OCI-LY1 (cell line): ENCODE data around the gene DLG5.

Experiments used
- H2AFZ ChIP-seq: fragments of 200-600 bp; sonication (generic), shearing (Covaris generic); 2 replicates; pipeline ENCODE4 v1.6.0; 2014; ENCODE audit warnings: antibody characterized with exemption, mild to moderate bottlenecking, low read length
- H3F3A ChIP-seq: fragments of 200-600 bp; sonication (generic), shearing (Covaris generic); 2 replicates; pipeline ENCODE4 v1.6.0; 2014; ENCODE audit warnings: mild to moderate bottlenecking, antibody characterized with exemption, low read length, moderate library complexity; ENCODE audit not compliant: insufficient read depth
- H3K27ac ChIP-seq: fragments of 200-600 bp; sonication (generic); 2 replicates; pipeline ENCODE4 v1.5.1; 2014; ENCODE audit warnings: low read length, mixed run types, mild to moderate bottlenecking, low read depth; ENCODE audit not compliant: poor library complexity, severe bottlenecking
- H3K27me3 ChIP-seq: fragments of 200-600 bp; sonication (generic); 2 replicates; pipeline ENCODE4 v1.6.0; 2014; ENCODE audit warnings: antibody characterized with exemption, mild to moderate bottlenecking, low read length, moderate library complexity; ENCODE audit not compliant: insufficient read depth
- H3K36me3 ChIP-seq: fragments of 200-600 bp; sonication (generic); 2 replicates; pipeline ENCODE4 v1.6.1; 2014; ENCODE audit warnings: mild to moderate bottlenecking, antibody characterized with exemption, low read length, moderate library complexity, mixed read lengths; ENCODE audit not compliant: insufficient read depth
- H3K4me1 ChIP-seq: fragments of 200-600 bp; sonication (generic); 2 replicates; pipeline ENCODE4 v1.5.1; 2014; ENCODE audit warnings: mild to moderate bottlenecking, low read length, moderate library complexity; ENCODE audit not compliant: insufficient read depth, severe bottlenecking
- H3K4me2 ChIP-seq: fragments of 200-600 bp; sonication (generic), shearing (Covaris generic); 2 replicates; pipeline ENCODE4 v1.6.1; 2014; ENCODE audit warnings: low read length
- H3K4me3 ChIP-seq: fragments of 200-600 bp; sonication (generic); 2 replicates; pipeline ENCODE4 v1.5.1; 2014; ENCODE audit warnings: low read length, low read depth, mild to moderate bottlenecking, mixed read lengths; ENCODE audit not compliant: poor library complexity, severe bottlenecking
- H3K79me2 ChIP-seq: fragments of 200-600 bp; shearing (Covaris generic); 2 replicates; pipeline ENCODE4 v1.6.1; 2016; ENCODE audit warnings: mixed run types, low read length, mixed read lengths; ENCODE audit not compliant: insufficient read depth
- H3K9ac ChIP-seq: fragments of 200-600 bp; sonication (generic), shearing (Covaris generic); 2 replicates; pipeline ENCODE4 v1.6.1; 2014; ENCODE audit warnings: mild to moderate bottlenecking, low read length, mixed read lengths
- H3K9me2 ChIP-seq: fragments of 200-600 bp; sonication (generic), shearing (Covaris generic); 2 replicates; pipeline ENCODE4 v1.6.1; 2014; ENCODE audit warnings: low read depth, mild to moderate bottlenecking, low read length, mixed read lengths
- H3K9me3 ChIP-seq: fragments of 200-600 bp; shearing (Covaris generic); 2 replicates; pipeline ENCODE4 v1.6.1; 2014; ENCODE audit warnings: low read length, mixed read lengths
- H4K20me1 ChIP-seq: fragments of 200-600 bp; sonication (generic), shearing (Covaris generic); 2 replicates; pipeline ENCODE4 v1.6.0; 2016; ENCODE audit warnings: mild to moderate bottlenecking, low read length; ENCODE audit not compliant: insufficient read depth
- CTCF ChIP-seq: fragments of 200-600 bp; sonication (generic), shearing (Covaris generic); IDR thresholded peaks from 2 replicates; pipeline ENCODE4 v1.5.1; 2017; ENCODE audit warnings: mild to moderate bottlenecking, antibody characterized with exemption, low read length, moderate library complexity, mixed read lengths
- EZH2 ChIP-seq: fragments of 200-600 bp; sonication (generic), shearing (Covaris generic); IDR thresholded peaks from 2 replicates; pipeline ENCODE4 v1.8.0; 2017; ENCODE audit warnings: borderline replicate concordance, mixed run types, mild to moderate bottlenecking, antibody characterized with exemption, low read length, moderate library complexity, mixed read lengths

The DLG5 gene

GRCh38 chr10:77856566-77856965, 70.0 kb downstream of the DLG5 start:
- no peaks in the 10 kb centered on the region for H3K79me2 ChIP-seq
- H3K27ac ChIP-seq: no peak overlapping the region

GRCh38 chr10:77855404-77856155, 71.0 kb downstream of the DLG5 start:
- no peak for TF ChIP-seq EZH2
- TF ChIP-seq CTCF: no peak
- no peaks in the 10 kb centered on the region for H3K4me1 ChIP-seq
- no peaks in the 10 kb centered on the region for H3K9me2 ChIP-seq
- no peak overlapping the region for H3K4me3 ChIP-seq
- no peak overlapping the region for H3K27ac ChIP-seq
- no peak overlapping the region for H3K9ac ChIP-seq
- H2AFZ ChIP-seq: no peak overlapping the region
- H3K79me2 ChIP-seq: no peaks in the 10 kb centered on the region
- H3F3A ChIP-seq: no peaks in the 10 kb centered on the region
- no peaks in the 10 kb centered on the region for H3K36me3 ChIP-seq
- H4K20me1 ChIP-seq: no peaks in the 10 kb centered on the region
- H3K4me2 ChIP-seq: no peak overlapping the region
- H3K27me3 ChIP-seq: no peaks in the 10 kb centered on the region
- H3K9me3 ChIP-seq: no peaks in the 10 kb centered on the region

More at GRCh38 chr10:77856566-77856965, 70.0 kb downstream of the DLG5 start:
- H3K4me1 ChIP-seq: no peaks in the 10 kb centered on the region
- no peak overlapping the region for H3K4me3 ChIP-seq
- no peaks in the 10 kb centered on the region for H3F3A ChIP-seq
- no peaks in the 10 kb centered on the region for H4K20me1 ChIP-seq
- no peaks in the 10 kb centered on the region for H3K9me3 ChIP-seq
- H3K4me2 ChIP-seq: no peak overlapping the region
- no peaks in the 10 kb centered on the region for H3K36me3 ChIP-seq
- H2AFZ ChIP-seq: no peak overlapping the region
- no peaks in the 10 kb centered on the region for H3K9me2 ChIP-seq
- H3K9ac ChIP-seq: no peak overlapping the region
- H3K27me3 ChIP-seq: no peaks in the 10 kb centered on the region
- TF ChIP-seq EZH2: no peak
- no peak for TF ChIP-seq CTCF

- H2AFZ ChIP-seq: no peak overlapping the region
- H3K79me2 ChIP-seq: no peaks in the 10 kb centered on the region
- H3K27me3 ChIP-seq: no peaks in the 10 kb centered on the region
- H3K4me1 ChIP-seq: no peaks in the 10 kb centered on the region
- no peak overlapping the region for H3K9ac ChIP-seq
- no peaks in the 10 kb centered on the region for H4K20me1 ChIP-seq
- H3K27ac ChIP-seq: no peak overlapping the region
- H3K4me2 ChIP-seq: no peak overlapping the region
- TF ChIP-seq EZH2 (no peak), CTCF (no peak)
- H3K4me3 ChIP-seq: no peak overlapping the region
- H3F3A ChIP-seq: no peaks in the 10 kb centered on the region
- H3K36me3 ChIP-seq: no peaks in the 10 kb centered on the region
- no peaks in the 10 kb centered on the region for H3K9me3 ChIP-seq
- H3K9me2 ChIP-seq: no peaks in the 10 kb centered on the region
Measured at GRCh38 chr10:77854115-77854514, 72.4 kb downstream of the DLG5 start.
